ENCODE measurements around the gene YWHAQ.

Gene YWHAQ

GRCh38 chr2:9547262-9547991 lies 83.4 kb downstream of the YWHAQ start:
- no peaks in the 10 kb centered on the region for H3K36me3 ChIP-seq (ENCODE audit: control insufficient read depth, insufficient read depth, low read length)
- H3K27me3 ChIP-seq (ENCODE audit: control insufficient read depth, insufficient read depth, low read length), result no peaks in the 10 kb centered on the region
- no peak overlapping the region for H3K4me3 ChIP-seq (ENCODE audit: low read length)
- H3K4me1 ChIP-seq (ENCODE audit: control insufficient read depth, insufficient read depth, low read length), result peaks cover 8% of the 10 kb centered on the region
- H3K27ac ChIP-seq (ENCODE audit: low read depth, low read length), result no peak overlapping the region
- no peak overlapping the region for H3K9ac ChIP-seq (ENCODE audit: low read length)

GRCh38 chr2:9545502-9545901 lies 85.3 kb downstream of the YWHAQ start:
- no peak overlapping the region for H3K27ac ChIP-seq (ENCODE audit: low read depth, low read length)

GRCh38 chr2:9543557-9543956 lies 87.2 kb downstream of the YWHAQ start:
- Histone ChIP-seq H3K27ac (ENCODE audit: low read depth, low read length) (no peak overlapping the region), H3K36me3 (ENCODE audit: control insufficient read depth, insufficient read depth, low read length) (no peaks in the 10 kb centered on the region), H3K4me1 (ENCODE audit: control insufficient read depth, insufficient read depth, low read length) (no peaks in the 10 kb centered on the region), H3K4me3 (ENCODE audit: low read length) (no peak overlapping the region), H3K27me3 (ENCODE audit: control insufficient read depth, insufficient read depth, low read length) (no peaks in the 10 kb centered on the region), H3K9ac (ENCODE audit: low read length) (no peak overlapping the region)

More at GRCh38 chr2:9545502-9545901, 85.3 kb downstream of the YWHAQ start:
- no peaks in the 10 kb centered on the region for H3K36me3 ChIP-seq (ENCODE audit: control insufficient read depth, insufficient read depth, low read length)
- H3K4me1 ChIP-seq (ENCODE audit: control insufficient read depth, insufficient read depth, low read length), result no peaks in the 10 kb centered on the region
- H3K4me3 ChIP-seq (ENCODE audit: low read length), result no peak overlapping the region
- no peak overlapping the region for H3K9ac ChIP-seq (ENCODE audit: low read length)
- no peaks in the 10 kb centered on the region for H3K27me3 ChIP-seq (ENCODE audit: control insufficient read depth, insufficient read depth, low read length)

- no peak overlapping the region for H3K27ac ChIP-seq (ENCODE audit: low read depth, low read length)
- H3K4me3 ChIP-seq (ENCODE audit: low read length), result no peak overlapping the region
- no peaks in the 10 kb centered on the region for H3K36me3 ChIP-seq (ENCODE audit: control insufficient read depth, insufficient read depth, low read length)
- no peak overlapping the region for H3K9ac ChIP-seq (ENCODE audit: low read length)
- no peaks in the 10 kb centered on the region for H3K27me3 ChIP-seq (ENCODE audit: control insufficient read depth, insufficient read depth, low read length)
- H3K4me1 ChIP-seq (ENCODE audit: control insufficient read depth, insufficient read depth, low read length), result no peaks in the 10 kb centered on the region
Observed at GRCh38 chr2:9539531-9539930, 91.3 kb downstream of the YWHAQ start.

- Histone ChIP-seq H3K27ac (ENCODE audit: low read depth, low read length) (no peak overlapping the region), H3K4me1 (ENCODE audit: control insufficient read depth, insufficient read depth, low read length) (no peaks in the 10 kb centered on the region), H3K36me3 (ENCODE audit: control insufficient read depth, insufficient read depth, low read length) (no peaks in the 10 kb centered on the region), H3K4me3 (ENCODE audit: low read length) (no peak overlapping the region), H3K9ac (ENCODE audit: low read length) (no peak overlapping the region), H3K27me3 (ENCODE audit: control insufficient read depth, insufficient read depth, low read length) (no peaks in the 10 kb centered on the region)
Observed at GRCh38 chr2:9538000-9538507, 92.7 kb downstream of the YWHAQ start.

GRCh38 chr2:9536504-9536903 lies 94.3 kb downstream of the YWHAQ start:
- H3K36me3 ChIP-seq (ENCODE audit: control insufficient read depth, insufficient read depth, low read length), result no peaks in the 10 kb centered on the region

GRCh38 chr2:9535177-9535576 lies 95.6 kb downstream of the YWHAQ start:
- Histone ChIP-seq H3K4me3 (ENCODE audit: low read length) (no peak overlapping the region), H3K36me3 (ENCODE audit: control insufficient read depth, insufficient read depth, low read length) (no peaks in the 10 kb centered on the region), H3K4me1 (ENCODE audit: control insufficient read depth, insufficient read depth, low read length) (no peaks in the 10 kb centered on the region), H3K9ac (ENCODE audit: low read length) (no peak overlapping the region), H3K27ac (ENCODE audit: low read depth, low read length) (no peak overlapping the region), H3K27me3 (ENCODE audit: control insufficient read depth, insufficient read depth, low read length) (no peaks in the 10 kb centered on the region)

More at GRCh38 chr2:9536504-9536903, 94.3 kb downstream of the YWHAQ start:
- no peaks in the 10 kb centered on the region for H3K27me3 ChIP-seq (ENCODE audit: control insufficient read depth, insufficient read depth, low read length)
- H3K9ac ChIP-seq (ENCODE audit: low read length), result no peak overlapping the region
- no peaks in the 10 kb centered on the region for H3K4me1 ChIP-seq (ENCODE audit: control insufficient read depth, insufficient read depth, low read length)
- no peak overlapping the region for H3K4me3 ChIP-seq (ENCODE audit: low read length)
- H3K27ac ChIP-seq (ENCODE audit: low read depth, low read length), result no peak overlapping the region
